Body of pancreas (tissue), 4 donors: ENCODE measurements around the gene GLI3. TPM values are rescaled to one million over a fixed set of nuclear protein-coding genes. Genes with fewer than 3 reads are reported as not detected.

ENCODE experiments used
- ATAC-seq: fragments of 150-250 bp; one replicate; pipeline ENCODE4 v1.9.1; 2016
- DNase-seq, 4 donors: peaks; one replicate each; pipeline ENCODE4 v3.0.0-alpha.2; 2019
- H3K27ac ChIP-seq, 4 donors: fragments of 200-600 bp; sonication (generic); 1 replicate in 3 of 4; 2 replicates in 1 of 4; pipeline versions ENCODE4 v1.5.1 to v1.6.1; 2016 to 2019; ENCODE audit warnings: mild to moderate bottlenecking in 1 of 4, mixed read lengths in 1 of 4, moderate library complexity in 1 of 4
- H3K27me3 ChIP-seq, 2 donors: fragments of 200-600 bp; sonication (generic); one replicate each; pipeline ENCODE4 v1.6.0; 2016; ENCODE audit warnings: mild to moderate bottlenecking in 1 of 2
- H3K36me3 ChIP-seq, 2 donors: fragments of 200-600 bp; sonication (generic); replicated peaks in 1 of 2; 2 replicates each; pipeline ENCODE4 v1.5.1; 2016; ENCODE audit warnings: low read depth in 2 of 2; ENCODE audit not compliant: insufficient read depth in 1 of 2
- H3K4me1 ChIP-seq: fragments of 200-600 bp; sonication (generic); one replicate; pipeline ENCODE4 v1.6.0; 2016
- H3K4me3 ChIP-seq, 2 donors: fragments of 200-600 bp; sonication (generic); 1 replicate in 1 of 2; 2 replicates in 1 of 2; pipeline ENCODE4 v1.5.1; 2016 to 2019
- H3K9me3 ChIP-seq, 3 donors: fragments of 200-600 bp; sonication (generic); 1 replicate in 2 of 3; 2 replicates in 1 of 3; pipeline ENCODE4 v1.5.1; 2016
- CTCF ChIP-seq, 7 experiments: fragments of 450-650 bp in 4 of 7; fragments of 200-600 bp in 3 of 7; sonication (generic) in 3 of 7; IDR thresholded peaks; one replicate each; pipeline ENCODE4 v1.5.1; 2016 to 2019; ENCODE audit warnings: antibody characterized with exemption in 7 of 7
- POLR2A ChIP-seq, 3 donors: fragments of 450-650 bp; IDR thresholded peaks; one replicate each; pipeline ENCODE4 v1.6.1; 2016; ENCODE audit warnings: antibody characterized with exemption in 3 of 3, mild to moderate bottlenecking in 2 of 3
- WGBS, 2 donors: methylation state at CpG; one replicate each; pipeline ENCODE4 v1.1.5; 2017; 5-methylcytosine and 5-hydroxymethylcytosine counted together
- intact Hi-C: fragments of 100-400 bp; cut with DNase I; formaldehyde crosslinking; loops from one replicate; pipeline ENCODE4 v1.15.1; 2023
- total RNA-seq, 2 donors: library from RNA; depleted of rRNA; stranded (reverse); fragments of >200 nt; gene quantifications; one replicate each; pipeline ENCODE4 v1.1.0, GENCODE V29; 2016

Gene GLI3
- total RNA-seq, 2 donors from 2014 or later, result 1.0 to 2.0 TPM

- no peaks in the 10 kb centered on the region for H3K9me3 ChIP-seq
- intact Hi-C loops, result no loop called here
- no peak for ATAC-seq
- no peaks in the 10 kb centered on the region for H3K36me3 ChIP-seq
- DNase-seq, result no peak
- no peaks in the 10 kb centered on the region for H3K4me1 ChIP-seq
- 89 to 93% methylated on average over 1 of the region's 1 CpG for WGBS, 2 donors
- TF ChIP-seq CTCF (IDR thresholded peaks at IDR 0.05) (no peak), POLR2A (IDR thresholded peaks at IDR 0.05) (no peak)
- no peak overlapping the region for H3K4me3 ChIP-seq
- H3K27ac ChIP-seq, result no peak overlapping the region
- no peaks in the 10 kb centered on the region for H3K27me3 ChIP-seq
Measured at GRCh38 chr7:41969561-41970105, 267.4 kb downstream of the GLI3 start.

GRCh38 chr7:41967156-41967555 is 269.9 kb downstream of the GLI3 start:
- TF ChIP-seq POLR2A (IDR thresholded peaks at IDR 0.05), result no peak
- no peak for TF ChIP-seq CTCF (IDR thresholded peaks at IDR 0.05)
- no peaks in the 10 kb centered on the region for H3K4me1 ChIP-seq
- ATAC-seq (no peak), DNase-seq (no peak)
- no peaks in the 10 kb centered on the region for H3K36me3 ChIP-seq
- no peaks in the 10 kb centered on the region for H3K9me3 ChIP-seq
- H3K27me3 ChIP-seq, result no peaks in the 10 kb centered on the region
- 50 to 68% methylated on average over 3 of the region's 3 CpGs for WGBS, 2 donors
- H3K4me3 ChIP-seq, result no peak overlapping the region
- intact Hi-C loops, result no loop called here
- H3K27ac ChIP-seq, result no peak overlapping the region

GRCh38 chr7:41965951-41966505 is 271.0 kb downstream of the GLI3 start:
- WGBS, 2 donors, result 91 to 98% methylated on average over 38 to 40 of the region's 62 CpGs
- Histone ChIP-seq H3K27me3 (no peaks in the 10 kb centered on the region), H3K9me3 (no peaks in the 10 kb centered on the region), H3K4me3 (no peak overlapping the region), H3K36me3 (no peaks in the 10 kb centered on the region), H3K4me1 (no peaks in the 10 kb centered on the region), H3K27ac (no peak overlapping the region)
- TF ChIP-seq POLR2A (IDR thresholded peaks at IDR 0.05) (no peak), CTCF (IDR thresholded peaks at IDR 0.05) (no peak)
- DNase-seq, result no peak
- no peak for ATAC-seq
- intact Hi-C loops, result no loop called here

- Histone ChIP-seq H3K36me3 (no peaks in the 10 kb centered on the region), H3K27me3 (no peaks in the 10 kb centered on the region), H3K9me3 (no peaks in the 10 kb centered on the region), H3K4me3 (no peak overlapping the region), H3K27ac (no peak overlapping the region), H3K4me1 (no peaks in the 10 kb centered on the region)
- TF ChIP-seq CTCF (IDR thresholded peaks at IDR 0.05) (no peak), POLR2A (IDR thresholded peaks at IDR 0.05) (no peak)
- intact Hi-C loops, result no loop called here
- DNase-seq (no peak), ATAC-seq (no peak)
- 83 to 89% methylated on average over 9 to 40 of the region's 47 CpGs for WGBS, 2 donors
Measured at GRCh38 chr7:41964849-41965745, 271.9 kb downstream of the GLI3 start.
